HG02623 (cell line): ENCODE results near the gene IGF2R.
"Not testable (repeated sequence)": the region's sequence is repeated elsewhere in the genome, so short reads cannot be mapped to it uniquely, and the experiment has no call there.

Experiments used
- ATAC-seq: cut with Tn5 transposase; IDR thresholded peaks from one replicate; pipeline ENCODE4 v1.9.1; 2021; ENCODE audit warnings: moderate library complexity; ENCODE audit not compliant: unreplicated experiment

The IGF2R gene, protein sequence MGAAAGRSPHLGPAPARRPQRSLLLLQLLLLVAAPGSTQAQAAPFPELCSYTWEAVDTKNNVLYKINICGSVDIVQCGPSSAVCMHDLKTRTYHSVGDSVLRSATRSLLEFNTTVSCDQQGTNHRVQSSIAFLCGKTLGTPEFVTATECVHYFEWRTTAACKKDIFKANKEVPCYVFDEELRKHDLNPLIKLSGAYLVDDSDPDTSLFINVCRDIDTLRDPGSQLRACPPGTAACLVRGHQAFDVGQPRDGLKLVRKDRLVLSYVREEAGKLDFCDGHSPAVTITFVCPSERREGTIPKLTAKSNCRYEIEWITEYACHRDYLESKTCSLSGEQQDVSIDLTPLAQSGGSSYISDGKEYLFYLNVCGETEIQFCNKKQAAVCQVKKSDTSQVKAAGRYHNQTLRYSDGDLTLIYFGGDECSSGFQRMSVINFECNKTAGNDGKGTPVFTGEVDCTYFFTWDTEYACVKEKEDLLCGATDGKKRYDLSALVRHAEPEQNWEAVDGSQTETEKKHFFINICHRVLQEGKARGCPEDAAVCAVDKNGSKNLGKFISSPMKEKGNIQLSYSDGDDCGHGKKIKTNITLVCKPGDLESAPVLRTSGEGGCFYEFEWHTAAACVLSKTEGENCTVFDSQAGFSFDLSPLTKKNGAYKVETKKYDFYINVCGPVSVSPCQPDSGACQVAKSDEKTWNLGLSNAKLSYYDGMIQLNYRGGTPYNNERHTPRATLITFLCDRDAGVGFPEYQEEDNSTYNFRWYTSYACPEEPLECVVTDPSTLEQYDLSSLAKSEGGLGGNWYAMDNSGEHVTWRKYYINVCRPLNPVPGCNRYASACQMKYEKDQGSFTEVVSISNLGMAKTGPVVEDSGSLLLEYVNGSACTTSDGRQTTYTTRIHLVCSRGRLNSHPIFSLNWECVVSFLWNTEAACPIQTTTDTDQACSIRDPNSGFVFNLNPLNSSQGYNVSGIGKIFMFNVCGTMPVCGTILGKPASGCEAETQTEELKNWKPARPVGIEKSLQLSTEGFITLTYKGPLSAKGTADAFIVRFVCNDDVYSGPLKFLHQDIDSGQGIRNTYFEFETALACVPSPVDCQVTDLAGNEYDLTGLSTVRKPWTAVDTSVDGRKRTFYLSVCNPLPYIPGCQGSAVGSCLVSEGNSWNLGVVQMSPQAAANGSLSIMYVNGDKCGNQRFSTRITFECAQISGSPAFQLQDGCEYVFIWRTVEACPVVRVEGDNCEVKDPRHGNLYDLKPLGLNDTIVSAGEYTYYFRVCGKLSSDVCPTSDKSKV (N-terminal part only)

GRCh38 chr6:159968295-159969203 is at the start of gene IGF2R:
TSS of gene IGF2R (plus strand) at chr6:159969082. CDS start at chr6:159969247, 165 bp downstream.
- ATAC-seq, result peak; percentile 77

- ATAC-seq, result no peak
Observed at GRCh38 chr6:159919800-159920199, 49.1 kb upstream of the IGF2R start.

DNA sequence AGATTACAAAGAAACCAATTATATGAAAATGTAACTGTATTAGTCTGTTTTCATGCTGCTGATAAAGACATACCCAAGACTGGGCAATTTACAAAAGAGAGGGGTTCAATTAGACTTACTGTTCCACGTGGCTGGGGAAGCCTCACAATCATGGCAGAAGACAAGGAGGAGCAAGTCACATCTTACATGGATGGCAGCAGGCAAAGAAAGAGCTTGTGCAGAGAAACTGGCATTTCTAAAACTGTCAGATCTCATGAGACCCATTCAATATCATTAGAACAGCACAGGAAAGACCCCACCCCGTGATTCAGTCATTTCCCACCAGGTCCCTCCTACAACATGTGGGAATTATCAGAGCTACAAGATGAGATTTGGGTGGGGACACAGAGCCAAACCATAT is 44.7 kb upstream of the IGF2R start:
- ATAC-seq, result not testable (repeated sequence)

- ATAC-seq, result no peak
Observed at GRCh38 chr6:159926542-159927203, 42.2 kb upstream of the IGF2R start.

- ATAC-seq, result no peak
Observed at GRCh38 chr6:159929819-159930218, 39.1 kb upstream of the IGF2R start.

- peak; percentile 89 for ATAC-seq
Observed at GRCh38 chr6:159931112-159931511, 37.8 kb upstream of the IGF2R start.

DNA sequence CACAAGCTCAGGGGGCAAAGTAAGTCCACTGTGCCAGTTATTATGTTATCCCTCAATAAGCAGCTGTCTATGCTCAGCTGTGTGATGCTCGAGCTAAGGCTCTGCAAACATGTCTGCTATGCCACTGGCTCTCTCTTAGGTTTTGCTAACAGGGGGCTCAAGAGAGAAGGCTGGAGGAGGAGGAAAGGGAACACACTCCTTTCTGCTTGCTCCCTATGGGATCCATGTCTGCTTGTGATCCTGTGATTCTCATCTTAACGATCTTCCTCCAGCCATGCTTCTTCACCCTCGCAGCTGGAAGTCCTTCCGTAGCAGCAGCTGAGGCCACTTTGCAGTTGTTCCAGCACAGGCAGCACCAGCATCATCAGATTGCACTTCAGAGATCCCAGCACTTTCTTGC is 37.0 kb upstream of the IGF2R start:
- no peak for ATAC-seq

- ATAC-seq, result no peak
Observed at GRCh38 chr6:159933077-159933476, 35.8 kb upstream of the IGF2R start.

- no peak for ATAC-seq
Observed at GRCh38 chr6:159934181-159934580, 34.7 kb upstream of the IGF2R start.

DNA sequence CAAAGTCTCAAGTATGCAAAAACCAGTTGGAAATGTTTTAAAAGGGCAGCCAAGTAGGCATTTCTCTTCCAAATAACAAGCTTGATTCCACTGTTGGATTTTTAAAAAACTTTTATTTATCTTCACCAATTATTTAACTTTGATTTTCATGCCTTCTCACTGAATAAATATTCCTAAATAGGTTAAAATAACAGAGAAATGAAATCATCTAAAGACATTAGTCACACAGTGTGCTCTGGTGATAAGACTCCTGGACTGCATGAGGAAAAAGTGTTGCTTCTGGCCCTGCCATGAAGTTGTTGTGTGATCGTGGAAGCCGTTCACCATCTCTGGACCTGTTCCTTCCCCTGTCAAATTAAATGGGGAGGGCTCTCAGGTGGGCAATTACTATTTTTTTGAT is 33.8 kb upstream of the IGF2R start:
- ATAC-seq, result no peak

- ATAC-seq, result no peak
Observed at GRCh38 chr6:159935633-159936032, 33.2 kb upstream of the IGF2R start.

GRCh38 chr6:159939591-159940016 is 29.3 kb upstream of the IGF2R start:
- ATAC-seq, result no peak

DNA sequence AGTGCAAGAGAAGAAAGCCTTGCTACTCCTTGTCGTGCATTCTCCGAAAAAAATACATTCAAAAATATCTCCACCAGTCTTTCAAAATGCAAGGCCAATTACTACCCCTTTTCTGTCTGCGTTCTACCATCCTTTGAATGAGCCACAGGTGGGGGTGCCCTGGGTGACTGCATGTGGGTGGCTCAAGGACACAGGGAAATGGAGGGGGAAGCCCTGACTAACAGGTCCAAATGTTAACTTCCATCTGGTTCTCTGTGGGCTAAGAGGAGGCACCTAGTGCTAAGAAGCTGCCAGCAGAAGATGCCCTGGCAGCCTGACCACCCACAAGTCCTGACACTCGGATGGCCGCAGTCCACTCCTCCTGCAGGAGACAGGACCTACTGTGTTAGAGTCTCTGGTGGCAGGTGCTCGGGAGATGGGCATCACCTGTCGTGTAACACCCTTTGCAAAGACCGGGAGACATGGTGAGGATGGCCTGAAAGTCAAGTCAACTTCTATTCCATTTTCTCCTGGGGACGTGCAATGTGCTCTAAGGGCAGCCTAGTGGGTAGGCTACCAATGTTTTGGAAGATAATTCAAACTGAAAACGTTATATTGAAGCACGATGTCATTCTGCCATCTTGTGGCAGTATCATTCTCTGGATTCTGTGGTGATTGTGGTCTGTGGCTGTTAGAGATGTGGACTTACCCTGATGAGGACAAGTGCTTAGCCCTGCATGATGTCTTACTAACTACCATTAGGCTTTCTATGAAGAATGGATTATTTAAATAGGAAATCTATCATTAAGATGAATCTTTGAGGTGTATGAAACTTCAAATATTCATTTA is 27.4 kb upstream of the IGF2R start:
- ATAC-seq, result peak; percentile 75

DNA sequence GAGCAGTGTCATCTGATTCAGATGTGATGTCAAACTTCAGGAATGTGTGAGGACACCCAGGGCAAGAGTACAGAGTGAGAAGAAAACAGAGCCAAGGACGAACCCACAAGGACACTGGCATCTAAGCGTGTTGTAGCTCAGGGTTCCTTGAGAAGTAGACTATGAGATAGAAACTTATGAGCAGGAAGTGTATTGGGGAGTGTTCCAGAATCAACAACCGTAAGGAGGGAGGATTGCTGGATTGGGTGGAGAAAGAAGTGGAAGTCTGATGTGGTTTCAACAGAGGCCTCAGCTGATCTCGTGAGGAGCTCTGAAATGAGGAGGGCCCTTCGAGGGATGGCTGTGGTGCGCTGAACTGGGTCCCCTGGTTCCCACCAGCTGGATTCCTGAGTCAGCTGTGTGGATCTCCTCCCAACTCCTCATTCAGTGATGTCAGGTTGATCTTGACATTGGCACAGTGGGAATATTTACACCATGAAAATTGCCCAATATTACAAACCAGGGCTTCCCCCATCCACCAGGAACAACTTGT is 25.7 kb upstream of the IGF2R start:
- ATAC-seq, result no peak

DNA sequence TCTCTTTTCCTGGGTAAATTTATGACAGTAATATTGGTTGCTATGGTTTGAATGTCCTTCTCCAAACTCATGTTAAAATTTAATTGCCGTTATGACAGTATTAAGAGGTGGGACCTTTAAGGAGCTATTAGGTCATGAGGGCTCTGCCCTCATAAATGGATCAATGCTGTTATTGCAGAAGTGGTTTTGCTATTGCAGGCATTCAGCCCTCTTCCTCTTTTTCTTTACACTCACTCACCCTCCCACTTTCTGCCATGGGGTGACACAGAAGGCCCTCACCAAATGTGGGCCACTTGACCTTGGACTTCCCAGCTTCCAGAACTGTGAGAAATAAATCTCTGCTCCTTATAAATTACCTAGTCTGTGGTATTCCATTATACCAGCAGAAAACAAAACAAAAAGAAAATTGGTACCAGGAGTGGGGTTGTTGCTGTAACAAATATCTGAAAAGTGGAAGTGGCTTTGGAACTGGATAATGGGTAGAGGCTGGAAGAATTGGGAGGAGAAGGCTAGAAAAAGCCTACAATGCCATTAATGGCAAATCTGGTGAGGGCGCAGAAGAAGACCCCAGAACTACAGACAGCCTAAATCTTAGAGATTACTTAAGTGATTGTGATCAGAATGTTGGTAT is 24.8 kb upstream of the IGF2R start:
- no peak for ATAC-seq

DNA sequence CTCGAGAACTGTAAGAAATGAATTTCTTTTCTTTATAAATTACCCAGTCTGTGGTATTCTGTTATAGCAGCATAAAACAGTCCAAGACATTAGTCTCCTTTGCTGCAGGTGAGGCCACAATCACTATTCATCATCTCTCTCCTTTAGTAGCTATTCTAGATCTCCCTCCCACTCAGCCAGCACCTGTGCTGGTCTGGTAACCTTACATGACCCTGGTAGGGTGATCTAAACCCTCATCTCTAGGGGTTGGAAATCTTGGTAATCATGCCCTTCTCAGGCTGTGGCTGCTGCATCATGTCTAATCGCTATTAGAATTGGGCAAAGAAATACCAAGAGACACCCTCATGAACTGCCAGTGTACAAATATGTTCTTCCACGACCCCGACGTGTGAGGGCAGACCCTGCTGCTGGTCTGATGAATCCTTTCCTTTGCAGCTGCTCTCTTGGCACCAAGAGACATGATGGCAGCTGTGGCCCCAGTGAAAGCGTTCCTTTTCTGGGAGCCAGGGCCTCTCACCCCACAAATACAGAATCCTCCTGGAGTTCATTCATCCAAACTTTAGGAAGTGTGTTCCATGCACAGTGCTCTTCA is 23.0 kb upstream of the IGF2R start:
- no peak for ATAC-seq

- no peak for ATAC-seq
Observed at GRCh38 chr6:159946912-159947311, 22.0 kb upstream of the IGF2R start.

DNA sequence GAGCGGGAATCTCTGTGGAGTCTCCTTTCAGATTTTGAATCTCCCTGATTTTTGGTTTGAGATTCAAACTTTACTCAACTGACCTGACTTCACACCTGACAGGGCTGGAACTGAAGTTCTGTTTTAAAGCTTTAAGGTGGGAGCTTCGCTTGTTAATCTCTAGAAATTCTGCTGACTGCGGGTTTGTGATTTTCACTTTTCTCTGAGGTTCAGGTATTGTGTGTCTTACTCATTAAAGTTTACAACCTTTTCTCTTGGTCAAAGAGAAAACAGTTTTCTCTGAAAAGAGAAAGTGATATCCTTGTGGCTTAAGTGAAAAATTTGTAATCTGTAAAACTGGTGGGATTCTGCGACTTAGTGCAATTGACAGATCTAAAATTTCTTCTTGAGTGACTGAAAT is 20.7 kb upstream of the IGF2R start:
- no peak for ATAC-seq
